ENCODE results near the gene GRM7.

DNA sequence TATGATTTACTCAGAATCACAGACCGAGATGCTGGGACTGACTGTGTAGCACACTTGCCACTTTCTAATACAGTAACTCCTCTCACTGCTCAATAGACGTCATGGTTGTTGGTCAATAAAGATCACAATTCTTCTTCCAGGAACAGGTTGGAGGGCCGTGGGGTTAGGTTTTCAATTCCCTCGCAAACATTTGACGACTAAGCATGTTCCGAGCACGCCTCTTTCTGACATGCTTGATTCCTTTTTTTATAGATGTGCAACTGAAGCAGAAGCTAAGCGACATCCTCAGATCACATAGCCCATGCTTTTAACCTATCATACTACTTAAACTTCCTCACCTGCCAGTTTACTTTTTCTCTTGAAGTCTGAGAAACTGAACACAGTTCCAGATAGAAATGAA lies 61.0 kb downstream of the GRM7 start:
- TF ChIP-seq, protein P1, sequence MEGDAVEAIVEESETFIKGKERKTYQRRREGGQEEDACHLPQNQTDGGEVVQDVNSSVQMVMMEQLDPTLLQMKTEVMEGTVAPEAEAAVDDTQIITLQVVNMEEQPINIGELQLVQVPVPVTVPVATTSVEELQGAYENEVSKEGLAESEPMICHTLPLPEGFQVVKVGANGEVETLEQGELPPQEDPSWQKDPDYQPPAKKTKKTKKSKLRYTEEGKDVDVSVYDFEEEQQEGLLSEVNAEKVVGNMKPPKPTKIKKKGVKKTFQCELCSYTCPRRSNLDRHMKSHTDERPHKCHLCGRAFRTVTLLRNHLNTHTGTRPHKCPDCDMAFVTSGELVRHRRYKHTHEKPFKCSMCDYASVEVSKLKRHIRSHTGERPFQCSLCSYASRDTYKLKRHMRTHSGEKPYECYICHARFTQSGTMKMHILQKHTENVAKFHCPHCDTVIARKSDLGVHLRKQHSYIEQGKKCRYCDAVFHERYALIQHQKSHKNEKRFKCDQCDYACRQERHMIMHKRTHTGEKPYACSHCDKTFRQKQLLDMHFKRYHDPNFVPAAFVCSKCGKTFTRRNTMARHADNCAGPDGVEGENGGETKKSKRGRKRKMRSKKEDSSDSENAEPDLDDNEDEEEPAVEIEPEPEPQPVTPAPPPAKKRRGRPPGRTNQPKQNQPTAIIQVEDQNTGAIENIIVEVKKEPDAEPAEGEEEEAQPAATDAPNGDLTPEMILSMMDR (conservative IDR thresholded peaks at IDR 0.05 in 1 of 2, IDR thresholded peaks at IDR 0.05 in 1 of 2; ENCODE audit: low read depth in 1 of 2, low read length in 2 of 2): no peak
- no peak for TF ChIP-seq EZH2 (IDR thresholded peaks at IDR 0.05; ENCODE audit: low read length, missing control alignments)
